WTC11 (cell line): ENCODE data around the gene ERAP2. TPM values are rescaled to one million over a fixed set of nuclear protein-coding genes. Genes with fewer than 3 reads are reported as not detected.

Experiments used
- ATAC-seq: fragments of 200-7000 bp; cut with Tn5 transposase; 2 replicates; pipeline ENCODE4 v1.10.0; 2021; ENCODE audit warnings: mild to moderate bottlenecking, moderate library complexity
- CTCF ChIA-PET: fragments of 300-600 bp; sonication (Branson Sonifier 250); formaldehyde crosslinking; loops from one replicate; lab custom pipeline; 2021; ENCODE audit warnings: antibody characterized with exemption; lab: Charles Lee
- POLR2A ChIA-PET: fragments of 350-600 bp; sonication (Branson Sonifier 250); formaldehyde crosslinking; loops from one replicate; lab custom pipeline; 2021; ENCODE audit warnings: antibody characterized with exemption; lab: Charles Lee
- DNase-seq: peaks from one replicate; pipeline ENCODE4 v3.0.0; 2021; ENCODE audit warnings: low spot score
- H3K27ac Mint-ChIP-seq: 2 replicates; pipeline ENCODE4 v1.8.0; 2021; ENCODE audit warnings: mixed read lengths
- H3K27me3 Mint-ChIP-seq: 2 replicates; pipeline ENCODE4 v1.8.0; 2021; ENCODE audit warnings: low read depth, mild to moderate bottlenecking, moderate library complexity, mixed read lengths
- H3K36me3 Mint-ChIP-seq: 2 replicates; pipeline ENCODE4 v1.8.0; 2021; ENCODE audit warnings: mixed read lengths
- H3K4me1 Mint-ChIP-seq: 2 replicates; pipeline ENCODE4 v1.8.0; 2022; ENCODE audit warnings: mixed read lengths
- H3K4me3 Mint-ChIP-seq: 2 replicates; pipeline ENCODE4 v1.8.0; 2021; ENCODE audit warnings: mild to moderate bottlenecking, moderate library complexity, mixed read lengths
- H3K9me3 Mint-ChIP-seq: 2 replicates; pipeline ENCODE4 v1.8.0; 2021; ENCODE audit warnings: mixed read lengths
- CBFB ChIP-seq: sonication (generic); formaldehyde crosslinking; IDR thresholded peaks from 2 replicates; pipeline ENCODE4 v1.8.1; 2022; ENCODE audit warnings: mild to moderate bottlenecking, low read depth, missing genetic modification reagents
- CREM ChIP-seq: sonication (generic); formaldehyde crosslinking; IDR thresholded peaks from 2 replicates; pipeline ENCODE4 v1.8.1; 2022; ENCODE audit warnings: mild to moderate bottlenecking, missing genetic modification reagents, moderate library complexity
- EMX1 ChIP-seq: fragments of 250-450 bp; sonication (Bioruptor Pico); IDR thresholded peaks from 2 replicates; pipeline ENCODE4 v1.8.0; 2021; ENCODE audit warnings: mild to moderate bottlenecking
- ETV6 ChIP-seq: sonication (generic); formaldehyde crosslinking; IDR thresholded peaks from 2 replicates; pipeline ENCODE4 v1.8.1; 2022; ENCODE audit warnings: mild to moderate bottlenecking, missing genetic modification reagents
- FOXJ3 ChIP-seq: sonication (generic); formaldehyde crosslinking; IDR thresholded peaks from 2 replicates; pipeline ENCODE4 v1.9.0; 2021; ENCODE audit warnings: missing genetic modification reagents, mild to moderate bottlenecking, borderline replicate concordance
- HMGA2 ChIP-seq: fragments of 250-450 bp; sonication (Bioruptor Pico); IDR thresholded peaks from 2 replicates; pipeline ENCODE4 v1.4.0; 2021; ENCODE audit warnings: mild to moderate bottlenecking, moderate library complexity
- JAZF1 ChIP-seq: fragments of 250-450 bp; sonication (Bioruptor Pico); IDR thresholded peaks from 2 replicates; pipeline ENCODE4 v1.9.0; 2021; ENCODE audit warnings: moderate library complexity, mild to moderate bottlenecking, inconsistent platforms
- MAX ChIP-seq: sonication (generic); formaldehyde crosslinking; IDR thresholded peaks from 2 replicates; pipeline ENCODE4 v1.8.0; 2022; ENCODE audit warnings: mild to moderate bottlenecking, missing genetic modification reagents
- NFATC4 ChIP-seq: fragments of 250-450 bp; sonication (Bioruptor Pico); IDR thresholded peaks from 2 replicates; pipeline ENCODE4 v1.9.0; 2021; ENCODE audit warnings: mild to moderate bottlenecking
- NR2C2 ChIP-seq: sonication (generic); formaldehyde crosslinking; IDR thresholded peaks from 2 replicates; pipeline ENCODE4 v1.8.0; 2022; ENCODE audit warnings: mild to moderate bottlenecking, missing genetic modification reagents
- SMAD3 ChIP-seq: sonication (generic); formaldehyde crosslinking; IDR thresholded peaks from 2 replicates; pipeline ENCODE4 v1.8.0; 2022; ENCODE audit warnings: missing genetic modification reagents, mild to moderate bottlenecking, borderline replicate concordance
- TEAD4 ChIP-seq: sonication (generic); formaldehyde crosslinking; IDR thresholded peaks from 2 replicates; pipeline ENCODE4 v1.8.0; 2022; ENCODE audit warnings: mild to moderate bottlenecking, missing genetic modification reagents
- USF1 ChIP-seq: sonication (generic); formaldehyde crosslinking; IDR thresholded peaks from 2 replicates; pipeline ENCODE4 v1.8.0; 2022; ENCODE audit warnings: mild to moderate bottlenecking, missing genetic modification reagents
- ZMAT4 ChIP-seq: fragments of 250-450 bp; sonication (Bioruptor Pico); IDR thresholded peaks from 2 replicates; pipeline ENCODE4 v1.9.0; 2021; ENCODE audit warnings: mild to moderate bottlenecking
- ZNF232 ChIP-seq: sonication (generic); formaldehyde crosslinking; IDR thresholded peaks from 2 replicates; pipeline ENCODE4 v1.8.0; 2022; ENCODE audit warnings: mild to moderate bottlenecking, missing genetic modification reagents
- ZNF317 ChIP-seq: sonication (generic); formaldehyde crosslinking; IDR thresholded peaks from 2 replicates; pipeline ENCODE4 v1.8.1; 2023; ENCODE audit warnings: low read depth, mild to moderate bottlenecking, moderate library complexity, missing genetic modification reagents, borderline replicate concordance
- ZNF416 ChIP-seq: fragments of 250-450 bp; sonication (Bioruptor Pico); IDR thresholded peaks from 2 replicates; pipeline ENCODE4 v1.9.0; 2021; ENCODE audit warnings: mild to moderate bottlenecking, inconsistent platforms
- ZNF423 ChIP-seq: fragments of 250-450 bp; sonication (Bioruptor Pico); IDR thresholded peaks from 2 replicates; pipeline ENCODE4 v2.1.2; 2022; ENCODE audit warnings: mild to moderate bottlenecking, moderate library complexity
- total RNA-seq: library from RNA; stranded (reverse); gene quantifications from 3 replicates; pipeline ENCODE4 v1.2.3, GENCODE V29; 2021
- TF ChIP-seq, protein P1 (sequence below): sonication (generic); formaldehyde crosslinking; IDR thresholded peaks from 2 replicates; pipeline ENCODE4 v1.8.1; 2023; ENCODE audit warnings: mild to moderate bottlenecking, moderate library complexity, missing genetic modification reagents
- TF ChIP-seq, protein P2 (sequence below): sonication (generic); formaldehyde crosslinking; IDR thresholded peaks from 2 replicates; pipeline ENCODE4 v1.8.1; 2022; ENCODE audit warnings: low read depth, missing genetic modification reagents, borderline replicate concordance
- TF ChIP-seq, protein P3 (sequence below): sonication (generic); formaldehyde crosslinking; IDR thresholded peaks from 2 replicates; pipeline ENCODE4 v1.8.1; 2023; ENCODE audit warnings: mild to moderate bottlenecking, missing genetic modification reagents, moderate library complexity

The ERAP2 gene
- total RNA-seq, 1 experiment from 2014 or later = 0.13 TPM

- ATAC-seq = no peak
- H3K4me1 Mint-ChIP-seq = no peaks in the 10 kb centered on the region
- no peak for DNase-seq
- ChIA-PET POLR2A (no interaction called here), CTCF (interaction anchor here (0.7 to 1.1 kb wide), 2 partner anchors 19 to 35 kb away, joined by 4 to 5 read pairs; no protein-coding TSS in a partner anchor)
- H3K4me3 Mint-ChIP-seq = no peak overlapping the region
- no peak for TF ChIP-seq FOXJ3 (CRISPR knock-in tag)
- no peak for TF ChIP-seq EMX1 (CRISPR knock-in tag)
- no peaks in the 10 kb centered on the region for H3K9me3 Mint-ChIP-seq
- H3K27me3 Mint-ChIP-seq = no peaks in the 10 kb centered on the region
- H3K36me3 Mint-ChIP-seq = no peaks in the 10 kb centered on the region
- H3K27ac Mint-ChIP-seq = no peak overlapping the region
Observed at GRCh38 chr5:96904054-96904931, 28.0 kb downstream of the ERAP2 start.

DNA sequence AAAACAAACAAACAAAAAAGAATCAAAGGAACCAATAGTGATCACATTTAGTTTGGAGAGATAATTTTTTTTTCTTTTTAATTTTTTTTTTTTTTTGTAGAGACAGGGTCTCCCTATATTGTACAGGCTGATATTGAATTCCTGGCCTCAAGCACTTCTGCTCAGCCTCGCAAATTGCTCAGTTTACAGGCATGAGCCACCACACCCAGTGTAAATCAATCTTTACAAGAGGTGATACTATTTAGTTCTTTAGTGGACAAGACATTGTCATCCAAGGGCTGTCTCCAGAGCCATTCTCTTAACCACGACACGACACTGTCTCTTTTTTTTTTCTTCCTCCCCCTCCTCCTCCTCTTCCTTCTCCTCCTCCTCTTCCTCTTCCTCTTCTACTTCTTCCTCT, 29.6 kb downstream of the ERAP2 start:
- CTCF ChIA-PET = no interaction called here
- Mint-ChIP-seq H3K36me3 (no peaks in the 10 kb centered on the region), H3K27ac (no peak overlapping the region), H3K27me3 (no peaks in the 10 kb centered on the region), H3K9me3 (no peaks in the 10 kb centered on the region), H3K4me3 (no peak overlapping the region)
- no peak for TF ChIP-seq TEAD4
- TF ChIP-seq NFATC4 (CRISPR knock-in tag) = no peak
- no peak for TF ChIP-seq ZMAT4
- no peak for TF ChIP-seq MAX (CRISPR knock-in tag)
- no peak for TF ChIP-seq ZNF317
- TF ChIP-seq, protein P1, sequence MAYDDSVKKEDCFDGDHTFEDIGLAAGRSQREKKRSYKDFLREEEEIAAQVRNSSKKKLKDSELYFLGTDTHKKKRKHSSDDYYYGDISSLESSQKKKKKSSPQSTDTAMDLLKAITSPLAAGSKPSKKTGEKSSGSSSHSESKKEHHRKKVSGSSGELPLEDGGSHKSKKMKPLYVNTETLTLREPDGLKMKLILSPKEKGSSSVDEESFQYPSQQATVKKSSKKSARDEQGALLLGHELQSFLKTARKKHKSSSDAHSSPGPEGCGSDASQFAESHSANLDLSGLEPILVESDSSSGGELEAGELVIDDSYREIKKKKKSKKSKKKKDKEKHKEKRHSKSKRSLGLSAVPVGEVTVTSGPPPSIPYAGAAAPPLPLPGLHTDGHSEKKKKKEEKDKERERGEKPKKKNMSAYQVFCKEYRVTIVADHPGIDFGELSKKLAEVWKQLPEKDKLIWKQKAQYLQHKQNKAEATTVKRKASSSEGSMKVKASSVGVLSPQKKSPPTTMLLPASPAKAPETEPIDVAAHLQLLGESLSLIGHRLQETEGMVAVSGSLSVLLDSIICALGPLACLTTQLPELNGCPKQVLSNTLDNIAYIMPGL (CRISPR knock-in tag) = no peak
- no peak for TF ChIP-seq ETV6
- TF ChIP-seq USF1 (CRISPR knock-in tag) = no peak
- TF ChIP-seq NR2C2 (CRISPR knock-in tag) = no peak
- TF ChIP-seq, protein P2, sequence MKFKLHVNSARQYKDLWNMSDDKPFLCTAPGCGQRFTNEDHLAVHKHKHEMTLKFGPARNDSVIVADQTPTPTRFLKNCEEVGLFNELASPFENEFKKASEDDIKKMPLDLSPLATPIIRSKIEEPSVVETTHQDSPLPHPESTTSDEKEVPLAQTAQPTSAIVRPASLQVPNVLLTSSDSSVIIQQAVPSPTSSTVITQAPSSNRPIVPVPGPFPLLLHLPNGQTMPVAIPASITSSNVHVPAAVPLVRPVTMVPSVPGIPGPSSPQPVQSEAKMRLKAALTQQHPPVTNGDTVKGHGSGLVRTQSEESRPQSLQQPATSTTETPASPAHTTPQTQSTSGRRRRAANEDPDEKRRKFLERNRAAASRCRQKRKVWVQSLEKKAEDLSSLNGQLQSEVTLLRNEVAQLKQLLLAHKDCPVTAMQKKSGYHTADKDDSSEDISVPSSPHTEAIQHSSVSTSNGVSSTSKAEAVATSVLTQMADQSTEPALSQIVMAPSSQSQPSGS (CRISPR knock-in tag) = no peak
- TF ChIP-seq HMGA2 = no peak
- no peak for TF ChIP-seq ZNF232 (CRISPR knock-in tag)
- no peak for TF ChIP-seq ZNF416 (CRISPR knock-in tag)
- no peak for TF ChIP-seq ZNF423 (CRISPR knock-in tag)
- no peak for TF ChIP-seq CBFB (CRISPR knock-in tag)
- TF ChIP-seq JAZF1 = no peak
- no peak for TF ChIP-seq CREM
- TF ChIP-seq SMAD3 (CRISPR knock-in tag) = no peak
- TF ChIP-seq, protein P3, sequence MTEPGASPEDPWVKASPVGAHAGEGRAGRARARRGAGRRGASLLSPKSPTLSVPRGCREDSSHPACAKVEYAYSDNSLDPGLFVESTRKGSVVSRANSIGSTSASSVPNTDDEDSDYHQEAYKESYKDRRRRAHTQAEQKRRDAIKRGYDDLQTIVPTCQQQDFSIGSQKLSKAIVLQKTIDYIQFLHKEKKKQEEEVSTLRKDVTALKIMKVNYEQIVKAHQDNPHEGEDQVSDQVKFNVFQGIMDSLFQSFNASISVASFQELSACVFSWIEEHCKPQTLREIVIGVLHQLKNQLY (CRISPR knock-in tag) = no peak
- TF ChIP-seq, all 79 proteins: peak for 0
- DNase-seq (no peak), ATAC-seq (no peak)
- no peaks in the 10 kb centered on the region for H3K4me1 Mint-ChIP-seq
- POLR2A ChIA-PET = no interaction called here
